Liver (tissue), 9 donors: ENCODE data around the gene PTPN20. TPM values are rescaled to one million over a fixed set of nuclear protein-coding genes. Genes with fewer than 3 reads are reported as not detected.

ENCODE experiments used
- DNase-seq: peaks from one replicate; pipeline ENCODE4 v3.0.0-alpha.2; 2017; ENCODE audit warnings: low spot score
- H3K27ac ChIP-seq, 2 donors: one replicate each; pipeline ENCODE4 v1.7.0; 2013; ENCODE audit warnings: inconsistent platforms in 2 of 2, low read length in 2 of 2, control low read depth in 1 of 2, low read depth in 1 of 2, mild to moderate bottlenecking in 1 of 2
- H3K27me3 ChIP-seq, 4 donors: one replicate each; pipeline versions ENCODE4 v1.6.1 to v1.7.0; 2013; ENCODE audit warnings: low read length in 3 of 4, inconsistent platforms in 1 of 4, mild to moderate bottlenecking in 1 of 4, moderate library complexity in 1 of 4; ENCODE audit not compliant: control insufficient read depth in 4 of 4, insufficient read depth in 4 of 4
- H3K36me3 ChIP-seq, 4 donors: one replicate each; pipeline versions ENCODE4 v1.6.1 to v1.7.0; 2013; ENCODE audit warnings: low read length in 3 of 4, mild to moderate bottlenecking in 3 of 4, low read depth in 1 of 4, moderate library complexity in 1 of 4; ENCODE audit not compliant: control insufficient read depth in 4 of 4, insufficient read depth in 3 of 4
- H3K4me1 ChIP-seq, 4 donors: one replicate each; pipeline versions ENCODE4 v1.6.1 to v1.7.0; 2013; ENCODE audit warnings: low read length in 3 of 4, mild to moderate bottlenecking in 3 of 4, moderate library complexity in 1 of 4; ENCODE audit not compliant: control insufficient read depth in 4 of 4, insufficient read depth in 4 of 4
- H3K4me3 ChIP-seq, 3 donors: one replicate each; pipeline versions ENCODE4 v1.6.1 to v1.7.0; 2013; ENCODE audit warnings: low read length in 3 of 3, control low read depth in 1 of 3, low read depth in 1 of 3, mild to moderate bottlenecking in 1 of 3
- H3K9ac ChIP-seq, 2 donors: one replicate each; pipeline ENCODE4 v1.7.0; 2013; ENCODE audit warnings: low read length in 2 of 2, mild to moderate bottlenecking in 2 of 2, moderate library complexity in 2 of 2, control low read depth in 1 of 2, low read depth in 1 of 2
- H3K9me3 ChIP-seq, 4 donors: one replicate each; pipeline versions ENCODE4 v1.6.1 to v1.7.0; 2013; ENCODE audit warnings: low read length in 3 of 4; ENCODE audit not compliant: control insufficient read depth in 4 of 4
- CTCF ChIP-seq: fragments of 150-350 bp; IDR thresholded peaks from 2 replicates; pipeline ENCODE4 v1.5.1; 2017; ENCODE audit warnings: improper control_type of control experiment, low read depth, low read length; ENCODE audit not compliant: missing input control
- EGR1 ChIP-seq, 2 donors: IDR thresholded peaks; 2 replicates each; pipeline ENCODE4 v1.6.1; 2016 to 2018; ENCODE audit warnings: antibody characterized with exemption in 2 of 2, low read depth in 2 of 2
- FOXA1 ChIP-seq: IDR thresholded peaks from 2 replicates; pipeline ENCODE4 v1.6.1; 2016; ENCODE audit warnings: antibody characterized with exemption
- FOXA2 ChIP-seq: IDR thresholded peaks from 2 replicates; pipeline ENCODE4 v1.6.1; 2016; ENCODE audit warnings: antibody characterized with exemption
- HNF4A ChIP-seq, 2 donors: conservative IDR thresholded peaks; 2 replicates each; pipeline ENCODE4 v1.6.1; 2016; ENCODE audit warnings: antibody characterized with exemption in 2 of 2, mild to moderate bottlenecking in 2 of 2
- HNF4G ChIP-seq: IDR thresholded peaks from 2 replicates; pipeline ENCODE4 v1.6.1; 2016; ENCODE audit warnings: antibody characterized with exemption
- JUND ChIP-seq, 2 donors: IDR thresholded peaks; 2 replicates each; pipeline ENCODE4 v1.6.1; 2016; ENCODE audit warnings: antibody characterized with exemption in 2 of 2
- MAX ChIP-seq: IDR thresholded peaks from 2 replicates; pipeline ENCODE4 v1.6.1; 2016; ENCODE audit warnings: antibody characterized with exemption
- NR2F2 ChIP-seq: IDR thresholded peaks from 2 replicates; pipeline ENCODE4 v1.6.1; 2016; ENCODE audit warnings: antibody characterized with exemption
- RAD21 ChIP-seq, 2 donors: IDR thresholded peaks; 2 replicates each; pipeline ENCODE4 v1.6.1; 2016; ENCODE audit warnings: antibody characterized with exemption in 2 of 2, mild to moderate bottlenecking in 2 of 2
- REST ChIP-seq: IDR thresholded peaks from 2 replicates; pipeline ENCODE4 v1.6.1; 2016; ENCODE audit warnings: antibody characterized with exemption, mild to moderate bottlenecking
- RXRA ChIP-seq, 2 donors: IDR thresholded peaks; 2 replicates each; pipeline ENCODE4 v1.6.1; 2017 to 2018; ENCODE audit warnings: antibody characterized with exemption in 2 of 2, mild to moderate bottlenecking in 1 of 2
- SP1 ChIP-seq: IDR thresholded peaks from 2 replicates; pipeline ENCODE4 v1.6.1; 2018; ENCODE audit warnings: antibody characterized with exemption, mild to moderate bottlenecking
- YY1 ChIP-seq: IDR thresholded peaks from 2 replicates; pipeline ENCODE4 v1.6.1; 2016; ENCODE audit warnings: antibody characterized with exemption, mild to moderate bottlenecking
- ZBTB33 ChIP-seq: IDR thresholded peaks from 2 replicates; pipeline ENCODE4 v1.6.1; 2016; ENCODE audit warnings: antibody characterized with exemption
- WGBS: extraction: QIAGEN DNeasy Blood & Tissue Kit; methylation state at CpG from one replicate; pipeline ENCODE4 v1.1.7; 2013; 5-methylcytosine and 5-hydroxymethylcytosine counted together
- polyA plus RNA-seq, 2 donors: library from polyadenylated mRNA; stranded (reverse) in 1 of 2; unstranded in 1 of 2; fragments of 200-250 nt in 1 of 2; fragments of >200 nt in 1 of 2; fragmentation: Nextera tagmentation in 1 of 2; extraction: Ambion mirVana in 1 of 2; gene quantifications; one replicate each; pipeline versions ENCODE4 v1.2.1 to v1.2.3, GENCODE V29; 2013 to 2015
- total RNA-seq, 2 donors: library from RNA; depleted of rRNA; stranded (reverse); fragments of >200 nt; gene quantifications; one replicate each; pipeline ENCODE4 v1.2.3, GENCODE V29; 2014
- donor health status: healthy.
- donor health status: healthy.
- donor health status: healthy.
- donor health status: healthy.
- donor health status: healthy.

Gene PTPN20
- total and polyA plus RNA-seq, 4 donors: 0.28 to 1.4 (median 0.80) TPM

GRCh38 chr10:47043928-47044538 lies 132.8 kb downstream of the PTPN20 start:
- Histone ChIP-seq H3K27me3 (peaks cover 0 to 7% (median 0%) of the 10 kb centered on the region in 4 donors), H3K9ac (no peak overlapping the region), H3K36me3 (no peaks in the 10 kb centered on the region), H3K27ac (no peak overlapping the region), H3K9me3 (no peaks in the 10 kb centered on the region), H3K4me3 (no peak overlapping the region), H3K4me1 (no peaks in the 10 kb centered on the region)
- no peak for DNase-seq
- TF ChIP-seq RAD21 (IDR thresholded peaks at IDR 0.05) (no peak), YY1 (no peak), FOXA2 (no peak), EGR1 (IDR thresholded peaks at IDR 0.05; ENCODE audit: low read depth in 2 of 2) (no peak), FOXA1 (no peak), RXRA (IDR thresholded peaks at IDR 0.05) (no peak), MAX (no peak), HNF4A (conservative IDR thresholded peaks at IDR 0.05) (no peak), REST (no peak), ZBTB33 (no peak), HNF4G (no peak), CTCF (no peak), JUND (IDR thresholded peaks at IDR 0.05) (no peak), NR2F2 (no peak)
- 86% methylated on average over 15 of the region's 15 CpGs for WGBS

GRCh38 chr10:47044741-47045140 lies 133.5 kb downstream of the PTPN20 start:
- 87% methylated on average over 2 of the region's 2 CpGs for WGBS
- no peak for DNase-seq
- TF ChIP-seq SP1: no peak
- Histone ChIP-seq H3K9ac (no peak overlapping the region), H3K27me3 (peaks cover 0 to 7% (median 0%) of the 10 kb centered on the region in 4 donors), H3K4me3 (no peak overlapping the region), H3K27ac (no peak overlapping the region), H3K36me3 (no peaks in the 10 kb centered on the region), H3K4me1 (no peaks in the 10 kb centered on the region), H3K9me3 (no peaks in the 10 kb centered on the region)
